ENCODE measurements around the gene TRIM41.
"Not testable (repeated sequence)": the region's sequence is repeated elsewhere in the genome, so short reads cannot be mapped to it uniquely, and the experiment has no call there.

The TRIM41 gene

DNA sequence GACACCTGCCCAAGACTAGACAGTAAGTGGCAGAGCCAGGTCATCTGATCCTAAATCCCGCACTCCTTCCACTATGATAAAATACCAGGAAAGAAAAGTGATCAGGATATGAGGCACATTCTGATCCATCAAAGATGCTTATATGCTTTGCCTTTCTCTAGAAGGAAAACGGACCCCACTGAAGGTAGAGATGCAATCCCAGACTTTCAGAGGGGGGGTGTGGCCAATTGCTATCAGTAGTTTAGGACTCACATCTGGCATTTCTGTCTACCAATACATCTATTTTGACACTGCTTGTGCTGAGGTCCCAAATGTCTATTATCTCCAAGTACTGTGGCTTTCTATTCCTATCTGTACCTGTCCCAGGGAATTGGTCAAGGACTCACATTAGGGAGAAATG is 36.2 kb downstream of the TRIM41 start:
- peak; percentile 70 for DNase-seq

DNA sequence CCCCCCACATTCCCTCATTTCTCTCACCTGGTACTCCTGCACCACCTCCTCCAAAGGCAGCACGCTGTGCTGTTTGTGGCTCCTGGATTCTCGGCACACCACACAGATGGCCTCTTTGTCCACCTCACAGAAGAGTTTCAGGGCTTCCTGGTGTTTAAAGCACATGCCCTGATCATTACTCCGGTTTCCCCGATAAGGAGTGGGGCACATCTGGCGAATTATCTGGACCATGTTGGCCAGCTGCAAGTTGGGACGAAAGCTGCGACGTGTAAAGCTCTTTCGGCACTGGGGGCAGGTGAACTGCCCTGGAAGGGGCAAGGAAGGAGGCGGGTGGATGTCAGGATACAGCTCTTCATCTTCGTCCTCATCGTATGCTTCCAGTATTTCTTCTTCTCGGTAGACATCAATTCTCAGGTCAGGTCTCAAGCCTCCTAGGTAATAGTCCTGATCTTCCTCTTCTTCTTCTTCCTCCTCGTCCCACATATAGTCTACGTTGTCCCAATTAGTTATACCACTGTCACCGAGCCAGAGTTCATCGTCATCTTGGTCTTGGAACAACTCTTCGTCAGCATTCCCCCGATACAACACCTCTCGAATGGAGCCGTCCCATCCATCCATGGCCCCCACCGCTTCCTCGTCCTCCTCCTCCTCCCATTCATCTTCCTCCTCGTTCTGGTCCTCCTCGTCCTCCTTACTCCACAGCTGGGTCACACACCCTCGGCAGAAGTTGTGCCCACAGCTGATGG is 37.1 kb downstream of the TRIM41 start:
- peak; percentile 57 for DNase-seq

DNA sequence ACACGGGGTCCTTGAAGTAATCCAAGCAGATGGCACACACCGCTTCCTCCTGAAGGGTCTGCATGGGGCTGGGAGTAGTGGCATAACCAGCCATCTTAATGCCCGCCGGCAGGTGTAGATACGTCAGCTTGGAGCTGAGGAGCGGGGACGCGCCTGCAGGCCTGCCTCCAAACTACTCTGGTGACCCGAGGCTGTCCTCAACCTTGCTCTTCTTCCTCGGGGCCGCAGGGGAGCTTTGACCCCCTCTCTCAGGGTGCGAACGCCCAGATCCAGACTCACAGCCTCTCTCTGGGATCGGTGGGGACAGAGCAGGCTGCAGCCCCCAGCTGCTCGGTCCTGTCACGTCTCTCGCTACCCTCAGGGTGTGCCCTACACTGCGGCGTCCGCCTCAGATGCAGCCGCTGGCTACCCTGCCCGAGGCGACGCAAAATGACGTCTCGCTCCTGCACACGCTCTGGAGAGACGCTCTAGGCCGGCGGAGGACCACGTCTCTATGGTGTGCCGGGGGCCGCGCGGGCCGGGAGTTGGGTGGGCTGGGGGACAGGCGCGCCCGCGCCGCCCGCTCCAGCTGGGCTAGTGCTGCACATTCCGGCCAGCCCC is 37.7 kb downstream of the TRIM41 start, which contains the start of gene TRIM52:
Gene TRIM52 (minus strand): TSS at position 424 of the 600 bp plus-strand sequence. CDS start 330 bp downstream, at position 94.
- DNase-seq = peak; percentile 96

DNA sequence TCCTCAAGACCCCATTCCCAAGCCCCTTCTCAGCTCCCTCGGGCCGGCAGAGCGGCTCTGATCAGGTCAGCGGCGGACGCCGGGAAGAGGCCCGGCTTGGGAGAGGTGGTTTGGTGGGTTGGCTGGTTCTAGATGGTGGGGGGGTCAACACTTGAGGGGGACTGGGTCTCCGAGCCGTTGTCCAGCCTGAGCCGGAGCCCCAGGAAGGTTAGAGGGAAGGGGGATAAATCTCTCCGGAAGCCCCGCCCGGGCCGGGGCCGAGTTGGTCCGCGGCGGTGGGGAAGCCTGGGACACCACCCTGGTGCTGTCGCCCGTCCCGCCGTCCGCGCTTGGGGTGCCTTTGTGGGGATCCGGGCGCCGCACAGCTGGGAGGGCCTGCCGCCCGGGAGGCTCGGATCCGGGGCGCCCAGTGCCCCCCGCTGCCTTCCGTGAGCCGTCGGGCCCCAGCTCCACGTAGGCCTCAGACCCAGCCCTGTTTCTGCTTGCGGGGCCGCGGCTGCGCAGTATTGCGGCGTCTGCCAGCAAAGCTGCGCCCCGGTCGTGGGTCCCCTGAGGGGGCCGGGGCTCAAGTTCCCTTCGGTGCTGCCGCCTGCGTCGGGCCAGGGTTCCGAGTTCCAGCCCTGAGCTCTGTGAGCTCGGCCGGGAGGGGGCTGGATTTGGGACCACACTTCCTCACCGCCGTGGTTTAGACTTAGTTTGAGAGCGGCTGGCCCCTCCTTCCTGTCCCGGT is 38.4 kb downstream of the TRIM41 start:
- DNase-seq = peak; percentile 88

DNA sequence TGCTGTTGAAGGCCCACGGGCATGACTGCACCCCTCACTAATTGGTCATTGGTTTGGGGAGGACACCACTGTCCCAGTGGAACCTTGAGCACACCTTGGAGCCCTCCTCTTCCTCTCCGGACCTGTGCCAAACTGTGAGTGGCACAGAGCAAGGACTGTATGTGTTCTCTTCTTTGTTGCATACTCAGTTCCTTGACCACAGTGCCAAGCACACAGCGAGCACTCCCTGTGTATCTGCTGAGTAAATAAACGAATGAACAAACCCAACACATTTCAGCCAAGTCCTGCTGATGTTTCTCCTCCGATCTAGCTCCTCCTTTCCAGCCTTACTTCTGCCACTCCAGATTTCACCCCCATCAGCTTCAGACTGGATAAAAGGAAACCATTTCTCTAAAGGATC is 40.6 kb downstream of the TRIM41 start:
- no peak for DNase-seq

DNA sequence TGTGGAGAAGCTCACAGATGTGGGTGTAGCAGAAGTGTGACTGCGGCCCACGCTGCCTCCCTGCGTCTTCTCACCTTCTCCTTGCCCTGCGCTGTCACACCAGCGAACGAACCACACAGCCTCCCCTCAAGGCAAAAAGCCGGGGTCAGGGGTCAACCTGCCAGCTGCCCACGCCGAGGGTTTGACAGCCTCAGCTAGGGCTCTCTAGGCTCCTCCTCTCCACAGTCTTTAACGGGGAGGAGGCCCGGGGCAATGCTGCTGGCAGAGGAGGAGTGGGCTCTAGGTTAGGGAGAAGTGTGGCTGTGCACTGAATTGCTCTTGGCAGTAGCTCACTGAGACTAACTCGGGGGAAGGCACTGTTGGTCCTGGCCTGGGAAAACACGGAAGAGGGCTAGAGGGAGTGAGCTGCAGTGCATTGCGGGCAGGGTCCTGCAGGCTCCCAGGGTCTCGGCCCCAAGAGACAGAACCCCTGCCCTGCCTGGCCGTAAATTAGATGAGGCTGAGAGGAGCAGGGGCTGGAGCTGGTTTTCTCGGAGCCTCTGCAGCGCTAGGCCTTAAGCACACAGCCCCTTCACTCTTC is 42.1 kb downstream of the TRIM41 start:
- no peak for DNase-seq

DNA sequence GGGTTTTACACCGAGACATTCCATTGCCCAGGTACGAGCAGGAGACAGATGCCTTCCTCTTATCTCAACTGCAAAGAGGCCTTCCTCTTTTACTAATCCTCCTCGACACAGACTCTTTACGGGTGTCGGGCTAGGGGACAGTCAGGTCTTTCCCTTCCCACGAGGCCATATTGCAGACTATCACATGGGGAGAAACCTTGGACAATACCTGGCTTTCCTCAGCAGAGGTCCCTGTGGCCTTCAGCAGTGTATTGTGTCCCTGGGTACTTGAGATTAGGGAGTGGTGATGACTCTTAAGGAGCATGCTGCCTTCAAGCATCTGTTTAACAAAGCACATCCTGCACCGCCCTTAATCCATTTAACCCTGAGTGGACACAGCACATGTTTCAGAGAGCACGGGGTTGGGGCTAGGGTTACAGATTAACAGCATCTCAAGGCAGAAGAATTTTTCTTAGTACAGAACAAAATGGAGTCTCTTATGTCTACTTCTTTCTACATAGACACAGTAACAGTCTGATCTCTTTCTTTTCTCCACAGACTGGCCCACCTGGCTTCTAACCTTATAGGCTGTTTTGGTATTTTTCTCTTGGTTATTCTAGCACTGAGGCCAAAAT is 44.3 kb downstream of the TRIM41 start:
- not testable (repeated sequence) for DNase-seq

DNA sequence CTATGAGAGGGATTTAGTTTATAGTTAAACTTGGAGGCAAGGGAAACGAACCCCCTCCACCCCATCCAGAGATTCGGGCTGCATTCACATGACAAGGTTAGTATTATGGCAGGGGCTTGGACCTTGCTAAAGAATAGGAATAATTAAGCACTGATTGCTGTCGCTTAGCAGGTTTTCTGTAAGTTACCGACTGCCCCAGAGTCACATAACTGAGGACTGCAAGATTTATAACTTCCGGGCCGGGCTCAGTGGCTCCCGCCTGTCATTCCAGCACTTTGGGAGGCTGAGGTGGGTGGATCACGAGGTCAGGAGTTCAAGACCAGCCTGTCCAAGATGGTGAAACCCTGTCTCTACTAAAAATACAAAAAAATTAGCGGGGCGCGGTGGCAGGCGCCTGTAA is 44.8 kb downstream of the TRIM41 start:
- DNase-seq = not testable (repeated sequence)

GRCh38 chr5:181271081-181271480 is 48.0 kb downstream of the TRIM41 start:
- DNase-seq = no peak

DNA sequence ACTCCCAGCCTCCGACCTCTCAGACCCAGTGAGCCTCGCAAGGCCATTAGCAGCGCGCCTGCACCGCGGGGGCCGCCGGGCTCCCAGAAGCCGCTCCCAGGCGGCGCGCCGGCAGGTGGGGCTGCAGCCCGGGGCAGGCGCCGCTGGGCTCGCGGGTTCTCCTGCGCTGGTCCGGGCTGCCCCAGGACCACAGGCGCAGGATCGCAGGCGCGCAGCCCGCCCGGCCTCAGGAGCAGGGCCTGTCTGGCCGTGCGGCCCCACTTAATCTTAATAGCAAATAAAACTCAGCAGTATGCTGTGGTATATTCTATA is 50.3 kb downstream of the TRIM41 start:
- DNase-seq = peak; percentile 53

DNA sequence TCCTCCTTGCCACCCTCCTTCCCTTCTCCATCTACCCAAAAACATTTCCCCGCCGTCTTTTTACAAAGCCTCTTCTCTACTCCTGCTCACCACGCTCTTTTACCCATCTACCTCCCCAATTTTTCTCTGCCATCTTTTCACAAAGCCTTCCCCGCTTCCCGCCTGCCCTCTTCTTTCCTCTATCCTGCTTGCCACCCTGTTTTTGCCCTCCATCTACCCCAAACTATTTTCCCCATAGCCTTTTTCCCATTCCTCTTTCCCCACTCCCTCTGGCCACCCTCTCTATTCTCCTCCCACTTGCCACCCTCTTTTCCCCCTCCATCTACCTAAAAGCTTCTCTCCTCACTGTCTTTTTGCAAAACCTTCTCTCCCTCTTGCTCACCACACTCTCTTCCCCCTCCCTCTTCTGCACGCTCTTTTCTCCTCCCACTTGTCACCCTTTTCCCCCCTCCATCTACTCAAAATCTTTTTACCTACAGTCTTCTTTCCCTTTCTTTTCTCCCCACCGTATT is 57.2 kb downstream of the TRIM41 start:
- DNase-seq = no peak

GRCh38 chr5:181281077-181281983 is 58.2 kb downstream of the TRIM41 start:
- DNase-seq = no peak

- DNase-seq = no peak
These were observed 58.9 kb downstream of the TRIM41 start for GRCh38 chr5:181281984-181282316.

DNA sequence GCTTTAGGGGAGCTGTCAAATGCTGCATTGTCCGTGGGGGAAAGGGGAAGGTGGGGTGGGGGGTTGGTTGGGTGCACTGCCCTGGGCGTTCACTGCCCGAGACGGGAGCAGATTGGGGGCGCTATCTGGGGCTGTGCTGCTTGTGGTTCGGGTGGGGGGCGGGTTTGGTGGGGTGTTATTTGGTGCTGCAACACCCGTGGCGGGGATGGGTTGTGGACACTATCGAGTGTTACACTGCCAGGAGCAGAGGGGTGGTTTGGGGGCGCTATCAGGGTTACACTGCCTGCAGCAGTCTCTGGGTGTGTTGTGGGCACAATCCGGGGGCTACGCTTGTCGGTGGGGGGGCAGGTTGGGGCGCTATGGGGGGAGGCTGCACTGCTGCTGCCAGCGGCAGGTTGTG is 59.3 kb downstream of the TRIM41 start:
- DNase-seq = not testable (repeated sequence)

DNA sequence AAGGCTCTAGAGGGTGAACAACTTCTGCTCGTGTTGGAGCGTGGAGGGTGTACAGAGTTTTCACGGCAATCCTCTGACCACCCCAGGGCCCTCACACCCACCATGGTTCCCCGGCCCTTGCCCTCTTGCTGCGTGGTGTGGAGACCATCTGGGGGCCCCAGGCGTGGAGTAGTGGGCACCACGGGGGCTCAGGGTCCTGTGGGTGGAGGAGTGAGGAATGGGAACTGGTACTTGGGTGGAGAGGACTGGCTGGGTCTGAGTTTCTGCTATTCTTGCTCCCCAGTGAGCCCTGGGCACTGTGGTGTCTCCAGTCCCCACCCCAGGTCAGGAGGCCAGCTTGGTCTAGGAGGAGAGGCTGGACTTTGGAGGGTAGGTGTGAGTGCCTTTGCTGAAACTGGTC is 59.8 kb downstream of the TRIM41 start:
- DNase-seq = no peak

DNA sequence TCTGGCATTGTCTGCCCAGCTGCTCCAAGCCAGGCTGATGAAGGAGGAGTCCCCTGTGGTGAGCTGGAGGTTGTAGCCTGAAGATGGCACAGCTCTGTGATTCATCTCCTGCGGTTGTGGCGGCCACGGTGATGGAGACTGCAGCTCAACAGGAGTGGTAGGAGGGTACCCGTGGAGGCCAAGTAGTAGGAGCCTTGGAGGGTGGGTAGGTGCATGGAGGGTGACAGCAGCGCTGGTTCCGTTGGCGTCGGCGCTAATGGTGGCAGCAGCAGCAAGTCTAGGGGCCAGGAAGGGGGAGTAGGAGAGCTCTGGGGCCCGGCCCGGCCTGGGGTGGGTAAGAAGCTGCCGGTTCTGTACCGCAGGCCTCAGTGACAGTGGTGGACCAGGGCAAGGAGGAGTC is 60.3 kb downstream of the TRIM41 start:
- DNase-seq = no peak

GRCh38 chr5:181283841-181284755 is 61.0 kb downstream of the TRIM41 start:
- DNase-seq = not testable (repeated sequence)

Data from hematopoietic multipotent progenitor cell treated with erythropoietin and hydrocortisone succinate and interleukin-3 and kit ligand, for 6 days (in vitro differentiated cells).